GM12878 (cell line): ENCODE results near the gene SEBOX. TPM values are rescaled to one million over a fixed set of nuclear protein-coding genes. Genes with fewer than 3 reads are reported as not detected.

Experiments
- ATAC-seq: fragments of 200-7000 bp; cut with Tn5 transposase; 3 replicates; pipeline ENCODE4 v1.9.1; 2020; ENCODE audit warnings: mild to moderate bottlenecking, moderate library complexity
- BruUV-seq: library from RNA; stranded (reverse); fragments of 400-500 nt; replicated peaks from 2 replicates; lab custom pipeline; 2021; lab: Mats Ljungman, UMichigan
- CTCF ChIA-PET: fragments of 300-600 bp; sonication (Branson Sonifier 250); formaldehyde crosslinking; extraction: SDS; loops from one replicate; lab custom pipeline; 2021; ENCODE audit warnings: inconsistent platforms; lab: Yijun Ruan, JAX
- POLR2A ChIA-PET: fragments of 350-600 bp; formaldehyde crosslinking; extraction: SDS; loops from one replicate; lab custom pipeline; 2021; ENCODE audit warnings: inconsistent platforms; lab: Charles Lee
- RAD21 ChIA-PET: fragments of 300-600 bp; sonication (Branson Sonifier 250); formaldehyde crosslinking; loops from one replicate; lab custom pipeline; 2023; ENCODE audit warnings: antibody characterized with exemption; ENCODE audit not compliant: unreplicated experiment; lab: Charles Lee
- SMC1A ChIA-PET: fragments of 300-600 bp; sonication (Branson Sonifier 250); formaldehyde crosslinking; loops from one replicate; lab custom pipeline; 2023; ENCODE audit not compliant: unreplicated experiment, uncharacterized antibody; lab: Charles Lee
- DNase-seq: peaks from one replicate; pipeline ENCODE4 v3.0.0-alpha.2; 2011; ENCODE audit warnings: low read depth, low spot score
- FAIRE-seq: peaks from 3 replicates; lab custom pipeline; 2011; peaks lifted over from hg19 to GRCh38; lab: Jason Lieb, UNC
- H2AFZ ChIP-seq: 2 replicates; pipeline ENCODE4 v1.6.0; 2011; ENCODE audit warnings: low read depth, low read length, control low read depth; ENCODE audit not compliant: control insufficient read depth
- H3K27ac ChIP-seq: 2 replicates; pipeline ENCODE4 v1.5.1; 2011; ENCODE audit warnings: control low read depth; ENCODE audit not compliant: control insufficient read depth, insufficient read depth
- H3K27me3 ChIP-seq, 2 experiments: replicated peaks in 1 of 2; 2 replicates each; pipeline versions ENCODE4 v1.6.0 to v1.6.1; 2011; ENCODE audit warnings: low read length in 1 of 2; ENCODE audit not compliant: control insufficient read depth in 2 of 2, insufficient read depth in 2 of 2
- H3K36me3 ChIP-seq, 2 experiments: 2 replicates each; pipeline ENCODE4 v1.5.1; 2011; ENCODE audit warnings: low read length in 1 of 2; ENCODE audit not compliant: control insufficient read depth in 2 of 2, insufficient read depth in 2 of 2
- H3K4me1 ChIP-seq: 2 replicates; pipeline ENCODE4 v1.6.1; 2011; ENCODE audit warnings: mild to moderate bottlenecking, low read length, moderate library complexity, mixed read lengths; ENCODE audit not compliant: control insufficient read depth, insufficient read depth
- H3K4me2 ChIP-seq: 2 replicates; pipeline ENCODE4 v1.6.0; 2011; ENCODE audit warnings: control low read depth; ENCODE audit not compliant: control insufficient read depth, insufficient read depth
- H3K4me3 ChIP-seq: fragments of 200-600 bp; sonication (generic); 2 replicates; pipeline ENCODE4 v1.5.1; 2016
- H3K79me2 ChIP-seq: 2 replicates; pipeline ENCODE4 v1.6.0; 2011; ENCODE audit warnings: low read length; ENCODE audit not compliant: control insufficient read depth, insufficient read depth
- H3K9ac ChIP-seq: 2 replicates; pipeline ENCODE4 v1.8.0; 2011; ENCODE audit warnings: low read length, control low read depth, mixed read lengths; ENCODE audit not compliant: control insufficient read depth, insufficient read depth
- H3K9me3 ChIP-seq: replicated peaks from 3 replicates; pipeline ENCODE4 v1.5.1; 2011; ENCODE audit warnings: mild to moderate bottlenecking, low read length; ENCODE audit not compliant: control insufficient read depth, insufficient read depth
- H4K20me1 ChIP-seq: 2 replicates; pipeline ENCODE4 v1.6.0; 2011; ENCODE audit not compliant: control insufficient read depth, insufficient read depth
- ASH2L ChIP-seq: fragments of 300-600, 200-600 bp; sonication (generic); IDR thresholded peaks from 2 replicates; pipeline ENCODE4 v1.6.1; 2017; ENCODE audit warnings: low read depth, mild to moderate bottlenecking, borderline replicate concordance
- BRCA1 ChIP-seq: IDR thresholded peaks from 2 replicates; pipeline ENCODE4 v1.6.1; 2011; ENCODE audit warnings: low read depth, low read length, improper control_type of control experiment
- ESRRA ChIP-seq: IDR thresholded peaks from 2 replicates; pipeline ENCODE4 v1.6.1; 2012; ENCODE audit warnings: mild to moderate bottlenecking, low read length, improper control_type of control experiment
- HDAC6 ChIP-seq: fragments of 200-600 bp; sonication (generic); IDR thresholded peaks from one replicate; pipeline ENCODE4 v1.8.0; 2017; ENCODE audit warnings: antibody characterized with exemption; ENCODE audit not compliant: unreplicated experiment
- KDM1A ChIP-seq: fragments of 200-600 bp; sonication (generic); IDR thresholded peaks from 2 replicates; pipeline ENCODE4 v1.6.1; 2016; ENCODE audit warnings: borderline replicate concordance
- NFYA ChIP-seq: IDR thresholded peaks from 2 replicates; pipeline ENCODE4 v1.6.1; 2011; ENCODE audit warnings: low read depth, mild to moderate bottlenecking, low read length, improper control_type of control experiment, borderline replicate concordance
- NFYB ChIP-seq: IDR thresholded peaks from 2 replicates; pipeline ENCODE4 v1.6.1; 2011; ENCODE audit warnings: low read depth, mild to moderate bottlenecking, low read length, improper control_type of control experiment, moderate library complexity; ENCODE audit not compliant: insufficient read depth
- POLR2A ChIP-seq: IDR thresholded peaks from 2 replicates; pipeline ENCODE4 v1.6.1; 2011; ENCODE audit warnings: low read depth, mild to moderate bottlenecking, low read length
- RFX5 ChIP-seq: IDR thresholded peaks from 2 replicates; pipeline ENCODE4 v1.6.1; 2011; ENCODE audit warnings: low read depth, low read length, improper control_type of control experiment
- SMARCA5 ChIP-seq: fragments of 450-650 bp; IDR thresholded peaks from 2 replicates; pipeline ENCODE4 v1.6.1; 2017; ENCODE audit warnings: mild to moderate bottlenecking
- TARDBP ChIP-seq: IDR thresholded peaks from 2 replicates; pipeline ENCODE4 v1.6.1; 2016; ENCODE audit warnings: borderline replicate concordance
- TBL1XR1 ChIP-seq: IDR thresholded peaks from 2 replicates; pipeline ENCODE4 v1.6.1; 2012; ENCODE audit warnings: low read depth, low read length, improper control_type of control experiment
- YY1 ChIP-seq: IDR thresholded peaks from 2 replicates; pipeline ENCODE4 v1.6.1; 2011; ENCODE audit warnings: low read depth, mild to moderate bottlenecking, low read length
- ZZZ3 ChIP-seq: IDR thresholded peaks from 2 replicates; pipeline ENCODE4 v1.6.1; 2011; ENCODE audit warnings: low read depth; ENCODE audit not compliant: control insufficient read depth, insufficient read length
- WGBS: methylation state at CpG from one replicate; pipeline ENCODE4 v1.1.6; 2016; ENCODE audit warnings: low lambda C conversion rate; ENCODE audit not compliant: insufficient replicate concordance, insufficient coverage; ENCODE audit errors: missing lambda C conversion rate; 5-methylcytosine and 5-hydroxymethylcytosine counted together
- in situ Hi-C: fragments of 300-500 bp; cut with MboI; formaldehyde crosslinking; loops from 9 replicates; pipeline ENCODE4 v1.14.3; 2018; ENCODE audit warnings: mixed read lengths
- intact Hi-C: fragments of 100-400 bp; cut with micrococcal nuclease; formaldehyde crosslinking; loops from one replicate; pipeline ENCODE4 v1.14.2; 2022; ENCODE audit not compliant: unreplicated experiment
- polyA plus RNA-seq, 11 experiments: library from polyadenylated mRNA; depleted of rRNA in 4 of 11; unstranded in 6 of 11; stranded (reverse) in 5 of 11; fragments of >200 nt; fragmentation: Nextera tagmentation in 4 of 11; fragmentation: Illumina TruSeq in 1 of 11; extraction: Ambion mirVana in 4 of 11; extraction: Trizol in 1 of 11; gene quantifications; 1 replicate in 1 of 11; 2 replicates in 10 of 11; pipeline versions ENCODE4 v1.2.1 to v1.2.3, GENCODE V29; 2011 to 2016; ENCODE audit warnings: inconsistent platforms in 2 of 11, missing spikeins in 2 of 11, low read depth in 1 of 11
- total RNA-seq, 4 experiments: library from RNA; depleted of rRNA in 3 of 4; stranded (reverse); fragments of >200 nt in 3 of 4; fragmentation: Illumina TruSeq in 1 of 4; extraction: Trizol in 1 of 4; gene quantifications; 2 replicates each; pipeline versions ENCODE4 v1.2.1 to v1.2.3, GENCODE V29; 2013 to 2021
- TF ChIP-seq, protein P1 (sequence below): fragments of 450-650 bp; conservative IDR thresholded peaks from 2 replicates; pipeline ENCODE4 v1.6.1; 2017; ENCODE audit warnings: mild to moderate bottlenecking, moderate library complexity
- TF ChIP-seq, protein P2 (sequence below): IDR thresholded peaks from 2 replicates; pipeline ENCODE4 v1.6.1; 2012; ENCODE audit warnings: low read depth, low read length, improper control_type of control experiment

Gene SEBOX
- total and polyA plus RNA-seq, 10 of the 15 experiments (the other 5 are each of a cell fraction or from before 2014, with no cell fraction given), result not detected

DNA sequence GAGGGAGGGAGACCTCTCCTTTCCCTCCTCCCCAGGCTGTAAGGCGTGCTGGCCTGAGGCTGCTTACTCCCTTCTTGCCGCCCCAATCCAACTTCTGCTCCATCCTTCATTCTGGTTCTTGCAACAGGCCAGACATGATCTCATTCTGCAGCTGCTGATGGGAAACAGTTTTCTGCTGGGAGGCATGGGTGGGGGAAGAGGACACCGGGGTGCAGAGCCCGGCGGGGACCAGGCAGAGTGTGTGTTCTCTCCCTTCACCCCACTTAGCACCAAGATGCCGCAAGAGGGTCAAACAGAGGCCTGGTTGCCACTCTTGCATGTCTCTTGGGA, 7.9 kb upstream of the SEBOX start:
- Histone ChIP-seq H3K79me2 (peaks cover 2% of the 10 kb centered on the region; the same call in 1 of the 2 replicates), H3K4me3 (peak overlapping the region; percentile 88), H3K9me3 (no peaks in the 10 kb centered on the region), H3K4me2 (peak overlapping the region; percentile 93), H2AFZ (no peak overlapping the region)
- ChIA-PET POLR2A (no interaction called here), SMC1A (interaction anchor here (1.4 kb wide), 1 partner anchor 18 kb away, joined by 3 read pairs; no protein-coding TSS in a partner anchor), CTCF (no interaction called here)
- FAIRE-seq, result no peak
- in situ Hi-C loops, result loop anchor here (10.0 kb wide), 1 partner anchor 172 kb away; no protein-coding TSS in a partner anchor
- TF ChIP-seq ESRRA (no peak), TARDBP (no peak), NFYB (no peak), ZZZ3 (no peak), KDM1A (no peak), TBL1XR1 (no peak)
- TF ChIP-seq, all 136 proteins: peak for 0
- DNase-seq (no peak), ATAC-seq (no peak)
- Histone ChIP-seq H3K27me3 (no peaks in the 10 kb centered on the region), H3K9ac (peak overlapping the region; percentile 67), H3K36me3 (no peaks in the 10 kb centered on the region), H4K20me1 (peaks cover 3% of the 10 kb centered on the region; the same call in 1 of the 2 replicates), H3K27ac (no peak overlapping the region), H3K4me1 (peaks cover 7% of the 10 kb centered on the region)
- WGBS, result 96% methylated on average over 5 of the region's 6 CpGs
- RAD21 ChIA-PET, result no interaction called here
- no TSS peak for BruUV-seq
- intact Hi-C loops, result loop anchor here (10.0 kb wide), 2 partner anchors 62 to 172 kb away; no protein-coding TSS in a partner anchor

DNA sequence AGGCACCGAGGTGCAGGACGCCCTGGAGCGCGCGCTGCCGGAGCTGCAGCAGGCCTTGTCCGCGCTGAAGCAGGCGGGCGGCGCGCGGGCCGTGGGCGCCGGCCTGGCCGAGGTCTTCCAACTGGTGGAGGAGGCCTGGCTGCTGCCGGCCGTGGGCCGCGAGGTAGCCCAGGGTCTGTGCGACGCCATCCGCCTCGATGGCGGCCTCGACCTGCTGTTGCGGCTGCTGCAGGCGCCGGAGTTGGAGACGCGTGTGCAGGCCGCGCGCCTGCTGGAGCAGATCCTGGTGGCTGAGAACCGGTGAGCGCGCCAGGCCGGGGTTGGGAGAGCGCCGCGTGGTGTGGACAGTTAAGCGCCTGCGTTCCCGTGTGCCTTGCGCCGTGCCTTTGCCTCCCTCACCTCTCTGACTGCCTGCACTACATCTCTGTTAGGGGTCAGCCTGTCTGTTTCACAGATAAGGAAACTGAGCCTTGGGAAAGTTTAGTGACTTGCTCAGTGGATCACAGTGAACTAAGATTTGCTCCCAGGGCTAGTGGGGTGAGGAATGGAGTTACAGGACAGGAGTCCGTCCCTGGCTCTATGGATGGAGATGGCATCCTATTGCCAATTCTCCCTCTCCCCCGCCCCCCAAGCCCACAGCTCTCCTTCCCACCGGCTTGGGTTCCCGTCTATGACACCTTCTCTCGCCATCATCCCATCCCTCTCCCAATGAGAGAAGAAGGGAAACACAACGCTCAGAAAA, 7.4 kb upstream of the SEBOX start:
- peaks cover 2% of the 10 kb centered on the region; the same call in 1 of the 2 replicates for H3K79me2 ChIP-seq
- no peaks in the 10 kb centered on the region for H3K27me3 ChIP-seq
- H3K27ac ChIP-seq, result no peak overlapping the region
- H2AFZ ChIP-seq, result peak overlapping the region; percentile 65
- ChIA-PET CTCF (interaction anchor here (1.7 kb wide), 1 partner anchor 44 kb away, joined by 5 read pairs; no protein-coding TSS in a partner anchor), RAD21 (no interaction called here), SMC1A (interaction anchor here (1.4 kb wide), 1 partner anchor 19 kb away, joined by 3 read pairs; no protein-coding TSS in a partner anchor), POLR2A (interaction anchor here (0.6 kb wide), 1 partner anchor 194 kb away, joined by 3 read pairs; no protein-coding TSS in a partner anchor)
- 7% methylated on average over 47 of the region's 53 CpGs for WGBS
- TSS peak; percentile 21 for BruUV-seq
- intact Hi-C loops, result loop anchor here (10.0 kb wide), 2 partner anchors 62 to 172 kb away; no protein-coding TSS in a partner anchor
- in situ Hi-C loops, result loop anchor here (10.0 kb wide), 1 partner anchor 172 kb away; no protein-coding TSS in a partner anchor
- peak overlapping the region; percentile 93 for H3K4me2 ChIP-seq
- H3K4me3 ChIP-seq, result peak overlapping the region; percentile 88
- peak; percentile 10 for ATAC-seq
- no peaks in the 10 kb centered on the region for H3K9me3 ChIP-seq
- no peaks in the 10 kb centered on the region for H3K36me3 ChIP-seq
- no peak for DNase-seq
- peaks cover 3% of the 10 kb centered on the region; the same call in 1 of the 2 replicates for H4K20me1 ChIP-seq
- H3K4me1 ChIP-seq, result peaks cover 7% of the 10 kb centered on the region
- peak overlapping the region; percentile 67 for H3K9ac ChIP-seq
- FAIRE-seq, result no peak
- TF ChIP-seq BRCA1, result no peak
- TF ChIP-seq, protein P1, sequence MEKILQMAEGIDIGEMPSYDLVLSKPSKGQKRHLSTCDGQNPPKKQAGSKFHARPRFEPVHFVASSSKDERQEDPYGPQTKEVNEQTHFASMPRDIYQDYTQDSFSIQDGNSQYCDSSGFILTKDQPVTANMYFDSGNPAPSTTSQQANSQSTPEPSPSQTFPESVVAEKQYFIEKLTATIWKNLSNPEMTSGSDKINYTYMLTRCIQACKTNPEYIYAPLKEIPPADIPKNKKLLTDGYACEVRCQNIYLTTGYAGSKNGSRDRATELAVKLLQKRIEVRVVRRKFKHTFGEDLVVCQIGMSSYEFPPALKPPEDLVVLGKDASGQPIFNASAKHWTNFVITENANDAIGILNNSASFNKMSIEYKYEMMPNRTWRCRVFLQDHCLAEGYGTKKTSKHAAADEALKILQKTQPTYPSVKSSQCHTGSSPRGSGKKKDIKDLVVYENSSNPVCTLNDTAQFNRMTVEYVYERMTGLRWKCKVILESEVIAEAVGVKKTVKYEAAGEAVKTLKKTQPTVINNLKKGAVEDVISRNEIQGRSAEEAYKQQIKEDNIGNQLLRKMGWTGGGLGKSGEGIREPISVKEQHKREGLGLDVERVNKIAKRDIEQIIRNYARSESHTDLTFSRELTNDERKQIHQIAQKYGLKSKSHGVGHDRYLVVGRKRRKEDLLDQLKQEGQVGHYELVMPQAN, result 0 out of 2 replicates have a peak, but pooled peaks have one; percentile 28
- peak; percentile 82 for TF ChIP-seq HDAC6
- TF ChIP-seq POLR2A, result peak; percentile 25; the same call in 1 of the 2 replicates
- no peak for TF ChIP-seq RFX5
- TF ChIP-seq, protein P2, sequence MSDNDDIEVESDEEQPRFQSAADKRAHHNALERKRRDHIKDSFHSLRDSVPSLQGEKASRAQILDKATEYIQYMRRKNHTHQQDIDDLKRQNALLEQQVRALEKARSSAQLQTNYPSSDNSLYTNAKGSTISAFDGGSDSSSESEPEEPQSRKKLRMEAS, result no peak; the same call in 1 of the 2 replicates
- peak; percentile 38; the same call in 1 of the 2 replicates for TF ChIP-seq YY1
- no peak for TF ChIP-seq NFYA
- TF ChIP-seq ASH2L, result 0 out of 2 replicates have a peak, but pooled peaks have one; percentile 36
- TF ChIP-seq SMARCA5, result 0 out of 2 replicates have a peak, but pooled peaks have one; percentile 23
